Activated CD4-positive, alpha-beta T cell treated with anti-CD3 and anti-CD28 coated beads, Interleukin-2, amount 10 ng/mL, durations not matched to agents 24 days and 14 days (primary cell): Measurements from ENCODE around the gene SDHC. TPM values are rescaled to one million over a fixed set of nuclear protein-coding genes. Genes with fewer than 3 reads are reported as not detected.
"Not testable (repeated sequence)": the region's sequence is repeated elsewhere in the genome, so short reads cannot be mapped to it uniquely, and the experiment has no call there.

Source experiments
- DNase-seq: peaks from one replicate; pipeline ENCODE4 v3.0.0; 2022
- H3K27ac Mint-ChIP-seq: one replicate; pipeline ENCODE4 v1.8.0; 2022; ENCODE audit warnings: mild to moderate bottlenecking, mixed read lengths
- H3K27me3 Mint-ChIP-seq: one replicate; pipeline ENCODE4 v1.8.0; 2022; ENCODE audit warnings: mixed read lengths
- H3K36me3 Mint-ChIP-seq: one replicate; pipeline ENCODE4 v1.8.0; 2022; ENCODE audit warnings: low read depth, mild to moderate bottlenecking, mixed read lengths
- H3K4me1 Mint-ChIP-seq: one replicate; pipeline ENCODE4 v1.8.0; 2021; ENCODE audit warnings: mixed read lengths
- H3K4me3 Mint-ChIP-seq: one replicate; pipeline ENCODE4 v1.8.0; 2022; ENCODE audit warnings: mild to moderate bottlenecking, moderate library complexity, mixed read lengths
- H3K9me3 Mint-ChIP-seq: one replicate; pipeline ENCODE4 v1.8.0; 2021; ENCODE audit warnings: mixed read lengths
- intact Hi-C: fragments of 100-400 bp; cut with micrococcal nuclease; formaldehyde crosslinking; loops from one replicate; pipeline ENCODE4 v1.15.1; 2023
- total RNA-seq: library from RNA; stranded (reverse); gene quantifications from 2 replicates; pipeline ENCODE4 v1.2.3, GENCODE V29; 2022

Gene SDHC
- total RNA-seq, 1 donor from 2014 or later, result 174 TPM

DNA sequence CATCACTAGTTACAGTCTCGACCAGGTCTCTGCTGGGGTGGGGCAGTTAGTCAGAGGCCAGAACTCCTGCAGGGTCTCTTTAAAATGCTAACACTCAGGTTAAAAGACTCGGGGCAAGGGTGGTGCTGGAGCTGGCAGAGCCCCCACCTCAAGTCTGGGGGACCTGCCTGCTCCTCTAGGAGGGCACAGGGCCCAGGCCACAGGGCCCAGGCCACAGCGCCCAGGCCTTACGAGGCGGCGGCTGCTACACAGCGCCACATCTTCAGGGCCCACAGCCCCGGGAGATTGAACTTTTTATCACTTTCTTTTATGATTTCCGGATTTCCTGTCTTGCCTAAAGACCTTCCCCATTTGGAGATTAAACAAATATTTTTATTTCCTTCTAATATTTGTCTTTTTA, 14.8 kb upstream of the SDHC start:
- peaks cover 11% of the 10 kb centered on the region for H3K4me1 Mint-ChIP-seq
- no peak for DNase-seq
- no peaks in the 10 kb centered on the region for H3K27me3 Mint-ChIP-seq
- no peaks in the 10 kb centered on the region for H3K9me3 Mint-ChIP-seq
- peaks cover 4% of the 10 kb centered on the region for H3K36me3 Mint-ChIP-seq
- no peak overlapping the region for H3K27ac Mint-ChIP-seq
- intact Hi-C loops, result no loop called here
- H3K4me3 Mint-ChIP-seq, result no peak overlapping the region

DNA sequence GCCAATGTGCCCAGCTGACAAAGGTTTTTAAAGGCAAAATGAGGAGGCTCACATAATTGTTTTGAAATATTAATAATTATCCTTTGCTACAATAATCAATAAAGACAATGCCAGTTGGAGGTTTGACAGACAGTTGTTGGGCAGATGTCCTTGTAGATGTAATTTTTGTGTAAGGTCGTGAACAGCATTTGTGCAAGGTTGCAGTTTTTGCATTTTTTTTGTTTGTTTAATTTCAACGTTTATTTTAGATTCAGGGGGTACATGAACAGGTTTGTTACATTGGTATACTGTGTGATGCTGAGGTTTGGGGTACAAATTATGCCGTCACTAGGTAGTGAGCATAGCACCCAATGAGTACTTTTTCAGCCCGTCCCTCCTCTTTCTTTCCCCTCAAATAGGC, 13.7 kb upstream of the SDHC start:
- DNase-seq, result no peak
- Mint-ChIP-seq H3K4me3 (no peak overlapping the region), H3K27ac (no peak overlapping the region), H3K36me3 (peaks cover 4% of the 10 kb centered on the region), H3K27me3 (no peaks in the 10 kb centered on the region), H3K4me1 (peaks cover 19% of the 10 kb centered on the region), H3K9me3 (no peaks in the 10 kb centered on the region)
- intact Hi-C loops, result no loop called here

DNA sequence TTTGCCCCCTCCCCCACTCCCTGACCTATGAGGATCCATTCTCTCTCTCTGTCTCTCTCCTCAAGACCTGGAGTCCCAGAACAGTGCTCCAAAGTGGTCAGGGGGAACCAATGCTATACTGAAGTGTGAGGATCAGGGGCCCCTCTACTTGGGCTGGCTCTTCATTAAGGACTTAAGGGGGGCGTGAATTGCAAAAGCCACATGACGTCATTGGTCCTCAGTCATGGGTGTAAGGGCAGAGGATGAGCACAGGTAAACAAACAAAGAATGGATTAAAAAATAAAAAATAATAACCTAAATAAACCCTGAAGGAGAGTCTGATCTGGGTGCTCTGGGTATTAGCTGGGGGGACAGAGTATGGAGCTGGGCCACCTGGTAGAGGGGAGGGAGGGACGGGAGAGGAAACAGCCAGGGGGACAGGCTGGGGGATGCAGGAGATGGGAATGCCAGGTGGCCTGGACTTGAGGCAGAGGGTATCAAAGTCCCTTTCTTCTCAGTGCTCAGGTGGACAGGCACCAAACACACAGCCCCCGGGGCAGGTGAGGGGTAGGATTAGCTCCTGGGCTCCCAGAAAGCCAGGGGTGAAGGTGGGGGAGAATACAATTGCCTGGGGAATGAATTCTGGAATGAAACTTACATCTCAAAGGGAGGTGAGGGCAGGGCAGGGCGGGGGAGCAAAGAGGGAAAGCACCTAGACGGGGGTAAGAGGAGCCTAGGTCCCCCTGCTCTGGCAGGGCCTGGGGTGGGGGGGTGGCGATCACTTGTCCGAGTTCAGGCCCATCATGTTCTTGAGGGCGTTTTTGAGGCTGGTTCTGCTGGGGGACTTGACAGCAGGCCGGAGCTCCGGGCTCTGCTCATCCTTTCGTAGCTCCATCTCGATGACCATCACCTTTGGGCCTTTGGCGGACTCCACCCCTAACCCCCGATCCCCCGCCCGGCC, 9.0 kb upstream of the SDHC start:
- peaks cover 38% of the 10 kb centered on the region for H3K4me1 Mint-ChIP-seq
- peaks cover 6% of the 10 kb centered on the region for H3K36me3 Mint-ChIP-seq
- no peaks in the 10 kb centered on the region for H3K27me3 Mint-ChIP-seq
- DNase-seq, result no peak
- intact Hi-C loops, result no loop called here
- no peaks in the 10 kb centered on the region for H3K9me3 Mint-ChIP-seq
- peak overlapping the region; percentile 87 for H3K27ac Mint-ChIP-seq
- peak overlapping the region; percentile 99 for H3K4me3 Mint-ChIP-seq

DNA sequence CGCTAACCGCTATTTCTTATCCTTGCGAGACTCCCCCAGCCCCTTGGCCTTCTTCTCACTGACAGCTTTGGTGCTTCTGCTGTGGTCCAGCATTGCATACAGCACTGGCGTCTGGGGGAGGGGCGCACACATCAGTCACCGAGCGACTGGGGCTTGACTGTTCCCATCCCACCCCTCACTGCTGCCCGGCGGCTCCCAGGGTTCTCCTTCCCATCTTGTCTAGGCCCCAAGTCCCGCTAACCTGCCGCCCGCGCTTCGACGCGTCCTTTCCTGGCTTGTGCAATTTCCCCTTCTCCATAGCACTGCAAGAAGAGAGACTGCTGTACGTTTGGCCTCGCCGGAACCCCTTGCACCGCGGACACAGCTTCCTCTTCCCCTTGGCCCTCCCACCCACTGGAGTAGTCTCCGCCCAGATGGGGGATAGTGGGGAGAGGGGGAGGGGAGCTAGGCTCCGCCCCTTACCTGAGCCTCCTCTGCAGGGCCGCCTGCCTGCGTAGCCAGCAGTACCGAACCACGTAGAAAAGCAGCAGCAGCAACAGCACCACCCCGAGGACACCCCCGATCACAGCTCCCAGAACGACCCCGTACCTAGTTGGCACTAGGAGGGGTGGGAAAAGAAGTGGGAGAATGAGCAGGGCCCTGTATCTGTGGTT, 8.2 kb upstream of the SDHC start:
- peaks cover 6% of the 10 kb centered on the region for H3K36me3 Mint-ChIP-seq

DNA sequence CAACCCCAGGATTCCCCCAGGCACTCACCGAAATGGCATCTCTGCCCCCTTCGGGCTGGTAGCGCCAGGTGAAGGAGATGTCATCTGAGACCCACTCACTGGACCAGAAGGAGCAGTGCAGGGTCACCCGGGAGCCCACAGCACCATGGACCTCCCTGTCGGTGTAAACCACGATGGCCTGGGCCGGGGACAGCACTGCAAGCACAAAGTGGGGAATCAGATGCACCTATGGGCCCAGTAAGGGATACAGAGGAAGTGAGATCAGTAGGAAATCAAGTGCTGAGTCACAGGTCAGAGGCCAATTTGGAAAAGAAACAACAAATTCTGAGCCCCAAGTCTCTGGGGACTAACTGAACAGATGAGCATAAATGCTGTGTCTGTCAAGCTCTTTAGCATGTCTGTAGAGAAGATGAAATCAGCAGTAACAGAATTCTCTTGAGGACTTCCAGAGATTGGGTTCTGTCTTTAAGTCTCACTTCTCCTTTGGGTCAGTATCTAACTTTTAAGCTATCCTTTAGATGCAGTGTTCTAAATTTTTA, 6.9 kb upstream of the SDHC start:
- intact Hi-C loops, result loop anchor here (2.0 kb wide), 1 partner anchor 76 kb away; no protein-coding TSS in a partner anchor
- Mint-ChIP-seq H3K9me3 (no peaks in the 10 kb centered on the region), H3K4me3 (peak overlapping the region; percentile 17), H3K36me3 (peaks cover 6% of the 10 kb centered on the region), H3K27ac (peak overlapping the region; percentile 67), H3K27me3 (no peaks in the 10 kb centered on the region), H3K4me1 (peaks cover 38% of the 10 kb centered on the region)
- peak; percentile 71 for DNase-seq

More for the DNA sequence above, 8.2 kb upstream of the SDHC start:
- intact Hi-C loops, result loop anchor here (1.0 to 2.0 kb wide), 2 partner anchors 8 to 77 kb away; partner anchors contain the start of gene SDHC
- Mint-ChIP-seq H3K4me3 (peak overlapping the region; percentile 99), H3K27ac (peak overlapping the region; percentile 92), H3K4me1 (peaks cover 38% of the 10 kb centered on the region), H3K27me3 (no peaks in the 10 kb centered on the region), H3K9me3 (no peaks in the 10 kb centered on the region)
- peak; percentile 96 for DNase-seq

DNA sequence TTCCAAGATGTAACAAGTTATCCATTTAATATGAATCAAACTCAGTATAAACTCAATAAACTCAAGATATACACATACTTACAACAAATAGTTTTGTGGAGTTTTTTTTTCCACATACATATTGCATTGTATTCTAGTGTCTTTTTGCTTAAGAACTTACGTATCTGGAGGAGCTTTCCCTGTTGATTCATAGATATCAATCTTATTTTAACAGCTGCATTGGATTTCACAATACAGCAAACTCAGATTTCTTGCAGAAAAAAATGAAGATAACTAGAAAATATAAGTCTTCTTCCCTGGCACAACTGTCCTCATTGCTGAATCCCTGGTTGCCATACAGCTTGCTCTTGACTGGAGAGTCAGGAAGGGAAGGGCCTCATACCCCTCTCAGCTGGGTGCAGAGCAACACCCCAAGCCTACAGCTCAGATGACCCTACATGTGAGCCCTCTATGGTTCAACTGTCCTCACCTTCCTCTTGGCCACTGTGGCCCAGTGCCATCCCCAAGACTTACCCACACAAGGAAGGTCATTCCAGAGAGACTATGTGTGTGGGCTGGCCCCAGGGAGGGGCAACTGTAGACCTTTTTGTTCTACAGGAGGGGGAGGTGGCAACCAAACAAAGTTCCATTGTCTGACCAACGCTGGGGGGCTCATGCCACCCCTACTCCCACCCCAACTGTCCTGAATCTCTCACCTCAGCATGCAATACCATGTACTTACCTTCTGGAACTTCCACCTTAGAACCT, 6.1 kb upstream of the SDHC start:
- intact Hi-C loops, result loop anchor here (2.0 kb wide), 1 partner anchor 75 kb away; no protein-coding TSS in a partner anchor
- Mint-ChIP-seq H3K27ac (no peak overlapping the region), H3K36me3 (peaks cover 6% of the 10 kb centered on the region), H3K4me1 (peaks cover 38% of the 10 kb centered on the region), H3K9me3 (no peaks in the 10 kb centered on the region), H3K27me3 (no peaks in the 10 kb centered on the region), H3K4me3 (no peak overlapping the region)
- no peak for DNase-seq

DNA sequence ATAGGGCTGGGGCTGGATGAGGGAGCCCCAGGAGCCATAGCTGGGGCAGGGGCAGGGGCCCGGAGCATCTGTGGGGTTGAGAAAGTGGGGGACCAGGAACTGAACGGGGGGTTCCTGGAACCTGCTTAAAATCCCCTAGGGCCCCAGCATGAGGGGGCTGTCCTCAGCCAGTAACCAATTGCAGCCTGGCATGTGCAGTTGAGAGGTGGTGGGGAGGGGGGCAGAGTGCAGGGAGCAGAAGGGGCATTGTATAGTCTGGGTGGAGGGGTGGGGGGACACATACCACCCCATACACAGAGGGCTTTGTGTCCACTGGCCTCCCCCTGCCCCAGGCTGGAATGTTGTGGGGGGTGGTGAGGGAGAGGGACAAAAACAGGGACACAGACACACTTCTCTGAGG, 4.3 kb upstream of the SDHC start, which contains the start of gene MPZ:
MPZ (minus strand) TSS at position 101 of the 400 bp plus-strand sequence; CDS start at position 38, 63 bp downstream.
- Mint-ChIP-seq H3K27me3 (no peaks in the 10 kb centered on the region), H3K27ac (no peak within 1 kb of the TSS), H3K9me3 (no peaks in the 10 kb centered on the region), H3K4me3 (no peak within 1 kb of the TSS), H3K36me3 (peaks cover 2% of the 10 kb centered on the region), H3K4me1 (peaks cover 30% of the 10 kb centered on the region)
- no peak for DNase-seq
- intact Hi-C loops, result loop anchor here (10.0 kb wide), 1 partner anchor 55 kb away; the partner anchor contains the start of gene CFAP126

DNA sequence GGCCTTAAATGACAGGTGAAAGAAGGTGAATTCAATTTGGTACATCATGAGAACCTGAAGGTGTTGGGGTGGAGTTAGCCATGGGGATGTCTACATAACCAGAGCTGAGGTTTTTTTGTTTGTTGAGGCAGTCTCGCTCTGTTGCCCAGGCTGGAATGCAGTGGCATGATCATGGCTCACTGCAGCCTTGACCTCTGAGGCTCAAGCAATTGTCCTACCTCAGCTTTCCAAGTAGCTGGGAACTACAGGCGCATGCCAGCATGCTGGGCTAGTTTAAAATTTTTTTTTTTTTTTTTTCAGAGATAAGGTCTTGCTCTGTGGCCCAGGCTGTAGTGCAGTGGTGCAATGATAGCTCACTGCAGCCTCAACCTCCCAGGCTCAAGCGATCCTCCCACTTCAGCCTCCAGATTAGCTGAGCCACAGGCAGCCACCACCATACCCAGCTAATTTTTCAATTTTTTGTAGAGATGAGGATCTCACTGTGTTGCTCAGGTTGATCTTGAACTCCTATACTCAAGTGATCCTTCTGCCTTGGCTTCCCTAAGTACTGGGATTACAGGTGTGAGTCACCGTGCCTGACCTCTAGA, 2.5 kb upstream of the SDHC start:
- intact Hi-C loops, result loop anchor here (10.0 kb wide), 1 partner anchor 53 kb away; the partner anchor contains the start of gene CFAP126

DNA sequence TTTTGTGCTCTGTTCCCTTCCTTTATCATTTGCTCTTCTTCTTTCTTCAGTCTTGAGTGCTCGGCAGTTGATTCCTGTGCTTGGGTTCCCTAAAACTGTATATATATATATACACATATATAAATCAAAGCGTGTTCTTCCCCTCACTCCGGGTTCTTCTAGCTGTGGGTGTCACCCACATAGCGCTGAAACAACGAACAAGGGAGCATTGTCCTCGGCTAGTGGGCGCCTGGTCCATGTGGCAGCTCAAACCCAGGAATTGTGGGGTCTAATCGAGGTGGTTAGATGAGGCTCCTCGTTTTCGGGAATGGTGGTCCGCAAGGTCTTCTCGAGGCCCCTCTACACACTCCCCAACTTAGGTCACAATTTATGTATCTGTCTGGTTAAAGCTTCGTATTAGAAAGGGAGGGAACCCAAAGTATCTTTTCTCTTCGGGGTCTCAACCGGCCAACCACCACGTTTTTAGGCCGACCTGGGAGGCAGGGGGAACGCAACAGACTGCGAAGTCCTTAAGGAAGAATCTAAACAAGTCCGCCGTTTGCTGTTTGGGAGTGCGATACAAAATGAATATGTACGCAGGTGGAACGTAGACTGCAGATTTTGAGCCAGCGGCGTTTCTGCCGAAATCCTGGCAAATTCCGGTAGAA, 504 bp upstream of the SDHC start:
- DNase-seq, result no peak
- no peaks in the 10 kb centered on the region for H3K36me3 Mint-ChIP-seq
- peak overlapping the region; percentile 97 for H3K27ac Mint-ChIP-seq
- H3K27me3 Mint-ChIP-seq, result no peaks in the 10 kb centered on the region
- H3K4me3 Mint-ChIP-seq, result peak overlapping the region; percentile 97
- intact Hi-C loops, result loop anchor here (1.0 to 10.0 kb wide), 3 partner anchors 7 to 87 kb away; partner anchors contain the start of genes CFAP126 and TOMM40L
- H3K4me1 Mint-ChIP-seq, result peaks cover 22% of the 10 kb centered on the region
- no peaks in the 10 kb centered on the region for H3K9me3 Mint-ChIP-seq

More for the DNA sequence above, 2.5 kb upstream of the SDHC start:
- Mint-ChIP-seq H3K36me3 (no peaks in the 10 kb centered on the region), H3K4me1 (peaks cover 33% of the 10 kb centered on the region), H3K27ac (no peak overlapping the region), H3K4me3 (no peak overlapping the region), H3K9me3 (no peaks in the 10 kb centered on the region), H3K27me3 (no peaks in the 10 kb centered on the region)
- DNase-seq, result no peak

DNA sequence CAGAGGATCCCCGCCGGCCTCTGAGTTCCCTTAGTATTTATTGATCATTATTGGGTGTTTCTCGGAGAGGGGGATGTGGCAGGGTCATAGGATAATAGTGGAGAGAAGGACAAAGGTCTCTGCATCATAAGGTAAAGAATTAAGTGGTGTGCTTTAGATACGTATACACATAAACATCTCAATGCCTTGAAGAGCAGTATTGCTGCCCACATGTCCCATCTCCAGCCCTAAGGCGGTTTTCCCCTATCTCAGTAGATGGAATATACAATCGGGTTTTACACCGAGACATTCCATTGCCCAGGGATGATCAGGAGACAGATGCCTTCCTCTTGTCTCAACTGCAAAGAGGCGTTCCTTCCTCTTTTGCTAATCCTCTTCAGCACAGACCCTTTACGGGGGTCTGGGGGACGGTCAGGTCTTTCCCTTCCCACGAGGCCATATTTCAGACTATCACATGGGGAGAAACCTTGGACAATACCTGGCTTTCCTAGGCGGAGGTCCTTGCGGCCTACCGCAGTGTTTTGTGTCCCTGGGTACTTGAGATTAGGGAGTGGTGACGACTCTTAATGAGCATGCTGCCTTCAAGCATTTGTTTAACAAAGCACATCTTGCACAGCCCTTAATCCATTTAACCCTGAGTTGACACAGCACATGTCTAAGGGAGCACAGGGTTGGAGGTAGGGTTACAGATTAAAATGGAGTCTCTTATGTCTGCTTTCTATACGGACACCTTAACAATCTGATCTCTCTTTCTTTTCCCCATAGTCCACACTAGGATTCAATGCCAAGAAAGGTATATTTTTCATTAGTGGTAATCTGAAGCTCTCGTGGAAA, 1.9 kb downstream of the SDHC start:
- not testable (repeated sequence) for H3K36me3 Mint-ChIP-seq, H3K27ac Mint-ChIP-seq, DNase-seq, H3K9me3 Mint-ChIP-seq, H3K27me3 Mint-ChIP-seq, H3K4me3 Mint-ChIP-seq
- H3K4me1 Mint-ChIP-seq, result peaks cover 21% of the 10 kb centered on the region
- intact Hi-C loops, result loop anchor here (2.0 to 10.0 kb wide), 2 partner anchors 49 to 89 kb away; partner anchors contain the start of genes CFAP126 and TOMM40L

DNA sequence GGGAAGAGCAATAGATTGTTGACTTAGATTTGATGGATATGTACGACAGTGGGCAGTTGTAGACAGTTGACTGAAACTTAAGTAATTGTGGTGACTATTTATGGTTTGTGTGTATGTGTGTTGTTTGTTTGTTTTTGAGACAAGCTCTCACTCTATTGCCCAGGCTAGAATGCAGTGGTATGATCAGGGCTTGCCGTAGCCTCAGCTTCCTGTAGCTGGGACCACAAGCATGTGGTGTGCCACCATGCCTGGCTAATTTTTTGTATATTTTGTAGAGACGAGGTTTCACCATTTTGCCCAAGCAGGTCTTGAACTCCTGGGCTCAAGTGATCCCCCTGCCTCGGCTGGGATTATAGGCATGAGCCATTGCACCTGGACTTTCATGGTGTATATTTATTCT, 9.8 kb downstream of the SDHC start:
- H3K4me1 Mint-ChIP-seq, result peaks cover 6% of the 10 kb centered on the region
- intact Hi-C loops, result no loop called here
- DNase-seq, result no peak
- no peak overlapping the region for H3K27ac Mint-ChIP-seq
- no peak overlapping the region for H3K4me3 Mint-ChIP-seq
- no peaks in the 10 kb centered on the region for H3K9me3 Mint-ChIP-seq
- peaks cover 23% of the 10 kb centered on the region for H3K36me3 Mint-ChIP-seq
- no peaks in the 10 kb centered on the region for H3K27me3 Mint-ChIP-seq

DNA sequence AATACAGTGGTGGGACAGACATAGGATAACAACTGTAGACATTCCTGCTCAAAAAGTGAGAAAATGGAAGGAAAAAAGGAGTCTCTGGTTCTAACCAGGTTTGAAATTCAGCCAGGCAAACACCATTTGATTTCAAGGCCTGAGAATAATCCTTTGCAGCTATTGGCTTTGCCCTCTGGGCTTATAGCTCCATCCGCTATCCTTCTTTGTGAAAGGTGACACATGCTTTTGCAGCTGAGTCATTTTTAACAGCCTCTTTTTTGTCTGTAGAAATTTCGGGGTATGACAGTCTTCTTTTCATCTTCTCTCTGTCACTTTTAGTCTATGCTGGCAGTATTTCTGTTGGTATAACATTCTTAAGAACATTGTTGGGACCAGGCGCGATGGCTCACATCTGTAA, 16.2 kb downstream of the SDHC start:
- H3K9me3 Mint-ChIP-seq, result no peaks in the 10 kb centered on the region
- DNase-seq, result no peak
- H3K4me3 Mint-ChIP-seq, result no peak overlapping the region
- peaks cover 45% of the 10 kb centered on the region for H3K36me3 Mint-ChIP-seq
- no peak overlapping the region for H3K27ac Mint-ChIP-seq
- H3K27me3 Mint-ChIP-seq, result no peaks in the 10 kb centered on the region
- H3K4me1 Mint-ChIP-seq, result peaks cover 6% of the 10 kb centered on the region
- intact Hi-C loops, result no loop called here
